ENCODE results near the gene MKNK2. TPM values are rescaled to one million over a fixed set of nuclear protein-coding genes. Genes with fewer than 3 reads are reported as not detected.

MKNK2 gene
- polyA plus RNA-seq, 1 of the 3 experiments (the other 2 are of a cell fraction) = 65.4 TPM

GRCh38 chr19:2050991-2051772, at the start of gene MKNK2 (continued):
- no peak for TF ChIP-seq ZBTB33 (IDR thresholded peaks at IDR 0.05; ENCODE audit: borderline replicate concordance, low read depth)

GRCh38 chr19:2100719-2101061, 49.6 kb upstream of the MKNK2 start:
- Histone ChIP-seq H3K4me1 (ENCODE audit: control insufficient read depth in 1 of 2, insufficient read depth in 2 of 2, low read depth in 1 of 2, low read length in 1 of 2) (peaks cover 0 to 11% of the 10 kb centered on the region in 2 experiments; a peak in 1 of 4 replicates), H4K20me1 (ENCODE audit: insufficient read depth) (peaks cover 28% of the 10 kb centered on the region), H2AFZ (ENCODE audit: low read depth) (no peak overlapping the region), H3K9me2 (no peaks in the 10 kb centered on the region), H3K79me2 (ENCODE audit: insufficient read depth) (peaks cover 30% of the 10 kb centered on the region), H3K4me2 (no peak overlapping the region), H3F3A (replicated peaks; ENCODE audit: insufficient read depth) (peaks cover 10% of the 10 kb centered on the region), H3K27ac (ENCODE audit: low read depth in 2 of 2, low read length in 1 of 2) (no peak overlapping the region), H3K4me3 (ENCODE audit: low read depth in 2 of 2, low read length in 1 of 2) (no peak overlapping the region), H3K36me3 (replicated peaks in 1 of 2; ENCODE audit: control insufficient read depth in 1 of 2, insufficient read depth in 2 of 2, low read length in 1 of 2) (peaks cover 16 to 25% of the 10 kb centered on the region in 2 experiments), H3K9me3 (no peaks in the 10 kb centered on the region), H3K27me3 (ENCODE audit: insufficient read depth) (no peaks in the 10 kb centered on the region), H3K9ac (no peak overlapping the region)
- WGBS (ENCODE audit: low lambda C conversion rate) = 97% methylated on average over 3 of the region's 11 CpGs
- POLR2A ChIA-PET = no interaction called here
- CTCF ChIA-PET = no interaction called here
- TF ChIP-seq TCF12 (IDR thresholded peaks at IDR 0.05) (no peak), USF1 (IDR thresholded peaks at IDR 0.05; ENCODE audit: borderline replicate concordance, low read depth) (no peak), MAX (IDR thresholded peaks at IDR 0.05; ENCODE audit: low read depth) (no peak), MEF2A (IDR thresholded peaks at IDR 0.05; ENCODE audit: borderline replicate concordance, low read depth) (no peak), SIN3A (IDR thresholded peaks at IDR 0.05; ENCODE audit: borderline replicate concordance, low read depth, low read length) (no peak), EP300 (IDR thresholded peaks at IDR 0.05; ENCODE audit: borderline replicate concordance in 1 of 2, low read depth in 1 of 2, low read length in 1 of 2) (no peak), REST (IDR thresholded peaks at IDR 0.05; ENCODE audit: low read depth, low read length) (no peak)
- DNase-seq = no peak
